Measurements from ENCODE around the gene EPG5. TPM values are rescaled to one million over a fixed set of nuclear protein-coding genes. Genes with fewer than 3 reads are reported as not detected.
A peak's percentile ranks its signal among the peaks of the same experiment; 100 is the strongest.

The EPG5 gene
- total and polyA plus RNA-seq, 2 of the 4 experiments (the other 2 are of a cell fraction) = 37.3 to 114 TPM

- Histone ChIP-seq H3K79me1 (ENCODE audit: low read depth in 1 of 2, low read length in 2 of 2) (no peaks in the 10 kb centered on the region), H2BK20ac (ENCODE audit: low read depth, low read length) (no peak overlapping the region), H4K20me1 (ENCODE audit: insufficient read depth, low read length) (no peaks in the 10 kb centered on the region), H3K9me1 (ENCODE audit: insufficient read depth, low read length) (0 out of 2 replicates have a peak, but pooled peaks cover 3% of the 10 kb centered on the region), H2BK5ac (ENCODE audit: low read depth, low read length, poor library complexity, severe bottlenecking) (no peak overlapping the region), H3K4me2 (ENCODE audit: low read depth, low read length) (no peak overlapping the region), H2BK15ac (ENCODE audit: low read depth, low read length) (no peak overlapping the region), H3K9ac (ENCODE audit: low read depth, low read length) (no peak overlapping the region), H4K8ac (ENCODE audit: low read depth in 2 of 2, low read length in 2 of 2) (no peak overlapping the region), H3K4ac (ENCODE audit: low read depth, low read length) (no peak overlapping the region), H3K27me3 (ENCODE audit: control insufficient read depth, insufficient read depth, low read length) (no peaks in the 10 kb centered on the region), H2BK120ac (ENCODE audit: low read depth, low read length) (no peak overlapping the region), H3K4me1 (ENCODE audit: control insufficient read depth, insufficient read depth, low read length) (0 out of 2 replicates have a peak, but pooled peaks cover 2% of the 10 kb centered on the region), H3K9me3 (ENCODE audit: control insufficient read depth, insufficient read depth, low read length) (no peaks in the 10 kb centered on the region), H3K18ac (ENCODE audit: low read depth, low read length) (no peak overlapping the region), H3K27ac (ENCODE audit: insufficient read depth, low read length) (no peak overlapping the region), H2AK5ac (ENCODE audit: low read depth, low read length) (0 out of 2 replicates have a peak overlapping the region, but pooled peaks have one; percentile 24), H3K23ac (ENCODE audit: low read depth, low read length) (no peak overlapping the region), H4K91ac (ENCODE audit: insufficient read depth, low read depth, low read length) (no peak overlapping the region), H3K4me3 (ENCODE audit: insufficient read depth, low read depth, low read length) (no peak overlapping the region), H3K56ac (ENCODE audit: extremely low read depth, insufficient read depth, low read length) (no peak overlapping the region), H2AK9ac (replicated peaks; ENCODE audit: low read depth, low read length, poor library complexity) (no peak overlapping the region), H3K36me3 (ENCODE audit: control insufficient read depth, insufficient read depth, low read length) (peaks cover 3% of the 10 kb centered on the region), H4K5ac (ENCODE audit: low read depth, low read length) (no peak overlapping the region), H2AFZ (replicated peaks; ENCODE audit: low read length, poor library complexity) (no peak overlapping the region), H3K14ac (replicated peaks; ENCODE audit: low read depth, low read length) (no peak overlapping the region)
- ChIA-PET POLR2A (ENCODE audit: unreplicated experiment) (no interaction called here), CTCF (no interaction called here)
- intact Hi-C loops (cut with micrococcal nuclease) (no loop called here), dilution Hi-C loops (cut with HindIII; ENCODE audit: low sequenced_read_pairs, unreplicated experiment) (no loop called here), in situ Hi-C loops (cut with MboI; ENCODE audit: low sequenced_read_pairs) (no loop called here)
- WGBS, 2 experiments (ENCODE audit: extremely low coverage in 2 of 2, insufficient read length in 1 of 2) = 100% methylated on average over 1 of the region's 2 CpGs; no CpG with 5 or more reads in 1 of the 2 experiments
- TF ChIP-seq POLR2A (IDR thresholded peaks at IDR 0.05; ENCODE audit: low read depth, low read length) (no peak), RFX5 (IDR thresholded peaks at IDR 0.05; ENCODE audit: low read depth, low read length) (no peak), MAFK (IDR thresholded peaks at IDR 0.05; ENCODE audit: low read depth, low read length) (no peak), SMC3 (IDR thresholded peaks at IDR 0.05; ENCODE audit: low read depth, low read length) (no peak), MAZ (IDR thresholded peaks at IDR 0.05; ENCODE audit: borderline replicate concordance, low read depth, low read length) (no peak), RAD21 (IDR thresholded peaks at IDR 0.05; ENCODE audit: low read length) (no peak), NFE2L2 (IDR thresholded peaks at IDR 0.05; ENCODE audit: low read depth, low read length) (no peak), MXI1 (IDR thresholded peaks at IDR 0.05; ENCODE audit: borderline replicate concordance, low read depth, low read length) (no peak), USF2 (IDR thresholded peaks at IDR 0.05; ENCODE audit: low read depth, low read length) (no peak), CEBPB (IDR thresholded peaks at IDR 0.05; ENCODE audit: low read depth, low read length) (no peak), FOS (IDR thresholded peaks at IDR 0.05; ENCODE audit: low read depth, low read length) (no peak), CHD1 (IDR thresholded peaks at IDR 0.05; ENCODE audit: low read depth, low read length) (no peak), CTCF (conservative IDR thresholded peaks at IDR 0.05; ENCODE audit: low read depth, low read length) (no peak), BHLHE40 (IDR thresholded peaks at IDR 0.05; ENCODE audit: low read depth, low read length) (no peak), RCOR1 (IDR thresholded peaks at IDR 0.05; ENCODE audit: insufficient replicate concordance, low read length) (no peak)
- TF ChIP-seq, protein P1, sequence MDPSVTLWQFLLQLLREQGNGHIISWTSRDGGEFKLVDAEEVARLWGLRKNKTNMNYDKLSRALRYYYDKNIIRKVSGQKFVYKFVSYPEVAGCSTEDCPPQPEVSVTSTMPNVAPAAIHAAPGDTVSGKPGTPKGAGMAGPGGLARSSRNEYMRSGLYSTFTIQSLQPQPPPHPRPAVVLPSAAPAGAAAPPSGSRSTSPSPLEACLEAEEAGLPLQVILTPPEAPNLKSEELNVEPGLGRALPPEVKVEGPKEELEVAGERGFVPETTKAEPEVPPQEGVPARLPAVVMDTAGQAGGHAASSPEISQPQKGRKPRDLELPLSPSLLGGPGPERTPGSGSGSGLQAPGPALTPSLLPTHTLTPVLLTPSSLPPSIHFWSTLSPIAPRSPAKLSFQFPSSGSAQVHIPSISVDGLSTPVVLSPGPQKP (IDR thresholded peaks at IDR 0.05; ENCODE audit: borderline replicate concordance, low read depth, low read length) = no peak
- no peak for ATAC-seq (ENCODE audit: low read depth)
- no peak for DNase-seq
- no TSS peak for BruUV-seq (replicated peaks)
Measured at GRCh38 chr18:45981821-45982220, 14.7 kb upstream of the EPG5 start.

Measured in IMR-90 (cell line).